H9 (cell line): Measurements from ENCODE around the gene NT5C. TPM values are rescaled to one million over a fixed set of nuclear protein-coding genes. Genes with fewer than 3 reads are reported as not detected.
"Not testable (repeated sequence)": the region's sequence is repeated elsewhere in the genome, so short reads cannot be mapped to it uniquely, and the experiment has no call there.

Experiments
- DNase-seq: peaks from one replicate; pipeline ENCODE4 v3.0.0-alpha.2; 2017
- H2AFZ ChIP-seq: one replicate; pipeline ENCODE4 v1.6.1; 2013; ENCODE audit warnings: mild to moderate bottlenecking, low read length, control low read depth, moderate library complexity
- H2AK5ac ChIP-seq: 2 replicates; pipeline ENCODE4 v1.6.1; 2013; ENCODE audit warnings: low read length, control low read depth, mixed read lengths; ENCODE audit not compliant: insufficient read length
- H2BK120ac ChIP-seq: one replicate; pipeline ENCODE4 v1.6.1; 2013; ENCODE audit warnings: low read depth, mild to moderate bottlenecking, low read length, control low read depth, inconsistent platforms; ENCODE audit not compliant: poor library complexity, severe bottlenecking
- H2BK12ac ChIP-seq: 2 replicates; pipeline ENCODE4 v1.6.1; 2013; ENCODE audit warnings: low read length, control low read depth, mixed read lengths, low read depth; ENCODE audit not compliant: insufficient read length
- H2BK15ac ChIP-seq: 2 replicates; pipeline ENCODE4 v1.6.1; 2013; ENCODE audit warnings: low read depth, low read length, control low read depth
- H2BK20ac ChIP-seq: one replicate; pipeline ENCODE4 v1.6.1; 2013; ENCODE audit warnings: low read depth, mild to moderate bottlenecking, low read length, control low read depth, inconsistent platforms; ENCODE audit not compliant: poor library complexity, severe bottlenecking
- H2BK5ac ChIP-seq: 2 replicates; pipeline ENCODE4 v1.6.1; 2013; ENCODE audit warnings: low read length, control low read depth, mixed read lengths; ENCODE audit not compliant: insufficient read length
- H3K14ac ChIP-seq: 2 replicates; pipeline ENCODE4 v1.6.1; 2013; ENCODE audit warnings: low read length, control low read depth; ENCODE audit not compliant: insufficient read depth
- H3K18ac ChIP-seq: 2 replicates; pipeline ENCODE4 v1.6.1; 2013; ENCODE audit warnings: low read depth, mild to moderate bottlenecking, mixed read lengths, low read length, control low read depth; ENCODE audit not compliant: insufficient read length
- H3K23ac ChIP-seq: 2 replicates; pipeline ENCODE4 v1.6.1; 2013; ENCODE audit warnings: low read length, control low read depth, mixed read lengths, low read depth; ENCODE audit not compliant: insufficient read length
- H3K23me2 ChIP-seq: 2 replicates; pipeline ENCODE4 v1.6.1; 2013; ENCODE audit warnings: low read depth, mild to moderate bottlenecking, mixed read lengths, low read length, control low read depth; ENCODE audit not compliant: insufficient read length, poor library complexity, severe bottlenecking
- H3K27ac ChIP-seq: 2 replicates; pipeline ENCODE4 v1.5.1; 2013; ENCODE audit warnings: low read length, control low read depth, mixed read lengths, low read depth; ENCODE audit not compliant: insufficient read length
- H3K27me3 ChIP-seq: 2 replicates; pipeline ENCODE4 v1.6.1; 2013; ENCODE audit warnings: low read length, control low read depth, inconsistent platforms; ENCODE audit not compliant: insufficient read depth
- H3K4ac ChIP-seq: 2 replicates; pipeline ENCODE4 v1.6.1; 2013; ENCODE audit warnings: low read depth, mild to moderate bottlenecking, control low read depth, inconsistent platforms, low read length, moderate library complexity
- H3K4me1 ChIP-seq: 2 replicates; pipeline ENCODE4 v1.6.1; 2013; ENCODE audit warnings: low read length, control low read depth, inconsistent platforms; ENCODE audit not compliant: insufficient read depth
- H3K4me2 ChIP-seq: 2 replicates; pipeline ENCODE4 v1.6.1; 2013; ENCODE audit warnings: low read length, control low read depth, mixed read lengths; ENCODE audit not compliant: insufficient read length, insufficient read depth
- H3K56ac ChIP-seq: 2 replicates; pipeline ENCODE4 v1.6.1; 2013; ENCODE audit warnings: low read depth, mild to moderate bottlenecking, mixed read lengths, low read length, control low read depth; ENCODE audit not compliant: insufficient read length
- H3K79me1 ChIP-seq: 2 replicates; pipeline ENCODE4 v1.6.1; 2013; ENCODE audit warnings: low read depth, mild to moderate bottlenecking, moderate library complexity, low read length, control low read depth, inconsistent platforms; ENCODE audit not compliant: insufficient read depth, poor library complexity, severe bottlenecking
- H3K79me2 ChIP-seq: 2 replicates; pipeline ENCODE4 v1.6.1; 2013; ENCODE audit warnings: low read length, control low read depth, inconsistent platforms; ENCODE audit not compliant: insufficient read depth
- H3K9ac ChIP-seq: 2 replicates; pipeline ENCODE4 v1.6.1; 2013; ENCODE audit warnings: low read length, control low read depth, mixed read lengths; ENCODE audit not compliant: insufficient read length; ENCODE audit errors: extremely low read depth
- H3K9me3 ChIP-seq: one replicate; pipeline ENCODE4 v1.6.1; 2013; ENCODE audit warnings: low read depth, low read length, inconsistent platforms; ENCODE audit not compliant: control insufficient read depth
- H3T11ph ChIP-seq: one replicate; pipeline ENCODE4 v1.6.1; 2013; ENCODE audit warnings: mild to moderate bottlenecking, low read length, control low read depth, inconsistent platforms
- H4K20me1 ChIP-seq: one replicate; pipeline ENCODE4 v1.6.1; 2013; ENCODE audit not compliant: control insufficient read depth, insufficient read length, insufficient read depth
- H4K5ac ChIP-seq: 2 replicates; pipeline ENCODE4 v1.6.1; 2013; ENCODE audit warnings: low read depth, mild to moderate bottlenecking, mixed read lengths, low read length, control low read depth; ENCODE audit not compliant: insufficient read length
- H4K8ac ChIP-seq: replicated peaks from 2 replicates; pipeline ENCODE4 v1.6.1; 2013; ENCODE audit warnings: low read length, control low read depth, mixed read lengths, low read depth; ENCODE audit not compliant: insufficient read length
- H4K91ac ChIP-seq: 2 replicates; pipeline ENCODE4 v1.6.1; 2013; ENCODE audit warnings: low read depth, mild to moderate bottlenecking, moderate library complexity, mixed read lengths, low read length, control low read depth; ENCODE audit not compliant: insufficient read length
- H3K27ac Mint-ChIP-seq, 3 experiments: 2 replicates in 2 of 3; 3 replicates in 1 of 3; pipeline ENCODE4 v1.8.0; 2020 to 2021; ENCODE audit warnings: mixed read lengths in 3 of 3, mild to moderate bottlenecking in 1 of 3, moderate library complexity in 1 of 3
- H3K27me3 Mint-ChIP-seq: 2 replicates; pipeline ENCODE4 v1.8.0; 2021; ENCODE audit warnings: low read depth, mild to moderate bottlenecking, moderate library complexity, mixed read lengths
- H3K36me3 Mint-ChIP-seq, 3 experiments: 2 replicates in 2 of 3; 3 replicates in 1 of 3; pipeline ENCODE4 v1.8.0; 2020 to 2021; ENCODE audit warnings: low read depth in 3 of 3, mixed read lengths in 3 of 3; ENCODE audit not compliant: insufficient read depth in 1 of 3
- H3K4me1 Mint-ChIP-seq, 2 experiments: 2 replicates each; pipeline ENCODE4 v1.8.0; 2020; ENCODE audit warnings: mixed read lengths in 2 of 2
- H3K4me3 Mint-ChIP-seq, 2 experiments: 2 replicates in 1 of 2; 3 replicates in 1 of 2; pipeline ENCODE4 v1.8.0; 2020 to 2021; ENCODE audit warnings: mild to moderate bottlenecking in 2 of 2, mixed read lengths in 2 of 2, moderate library complexity in 1 of 2
- H3K9me3 Mint-ChIP-seq, 2 experiments: 2 replicates in 1 of 2; 3 replicates in 1 of 2; pipeline ENCODE4 v1.8.0; 2020; ENCODE audit warnings: mild to moderate bottlenecking in 2 of 2, mixed read lengths in 2 of 2, moderate library complexity in 1 of 2
- CTCF ChIP-seq: fragments of 200-600 bp; sonication (generic); conservative IDR thresholded peaks from 3 replicates; pipeline ENCODE4 v1.8.0; 2021; ENCODE audit warnings: antibody characterized with exemption, mild to moderate bottlenecking
- WGBS: extraction: QIAGEN DNeasy Blood & Tissue Kit; methylation state at CpG from one replicate; pipeline ENCODE4 v1.1.7; 2013; ENCODE audit warnings: missing lambda C conversion rate, low lambda C conversion rate, mixed read lengths; ENCODE audit not compliant: insufficient read length; ENCODE audit errors: extremely low coverage; 5-methylcytosine and 5-hydroxymethylcytosine counted together
- total RNA-seq: library from RNA; stranded (reverse); gene quantifications from 2 replicates; pipeline ENCODE4 v1.2.1, GENCODE V29; 2021

Gene NT5C
- total RNA-seq, 1 experiment from 2014 or later = 77.7 TPM

- no peak for TF ChIP-seq CTCF
- DNase-seq = peak; percentile 42
- no peak overlapping the region for H3K9ac ChIP-seq
- no peak overlapping the region for H2BK120ac ChIP-seq
- Mint-ChIP-seq H3K36me3 (peaks cover 6 to 20% (median 17%) of the 10 kb centered on the region in 3 experiments), H3K4me3 (peak overlapping the region in 1 of 2 experiments; percentile 64; a peak in 2 of 5 replicates), H3K4me1 (peaks cover 12 to 17% of the 10 kb centered on the region in 2 experiments), H3K9me3 (no peaks in the 10 kb centered on the region), H3K27me3 (no peaks in the 10 kb centered on the region; the same call in 1 of the 2 replicates), H3K27ac (peak overlapping the region in 1 of 3 experiments; percentile 82; a peak in 1 of 7 replicates)
- H3K79me2 ChIP-seq = no peaks in the 10 kb centered on the region
- no peaks in the 10 kb centered on the region for H3K9me3 ChIP-seq
- H3T11ph ChIP-seq = no peak overlapping the region
- no peak overlapping the region for H3K4ac ChIP-seq
- H2BK20ac ChIP-seq = no peak overlapping the region
- peak overlapping the region; percentile 4 for H4K8ac ChIP-seq
- no peaks in the 10 kb centered on the region for H3K27me3 ChIP-seq
- H4K5ac ChIP-seq = no peak overlapping the region
- H2BK5ac ChIP-seq = no peak overlapping the region
- WGBS = no CpG with 5 or more reads among the region's 33 CpGs
- H2AK5ac ChIP-seq = no peak overlapping the region
- H2BK15ac ChIP-seq = no peak overlapping the region
- H2AFZ ChIP-seq = no peak overlapping the region
- no peak overlapping the region for H3K18ac ChIP-seq
- H3K79me1 ChIP-seq = no peaks in the 10 kb centered on the region
- H3K27ac ChIP-seq = no peak overlapping the region
- no peak overlapping the region for H3K23ac ChIP-seq
- no peak overlapping the region for H2BK12ac ChIP-seq
- H4K91ac ChIP-seq = no peak overlapping the region
- H3K4me2 ChIP-seq = no peak overlapping the region
- peaks cover 8% of the 10 kb centered on the region for H3K23me2 ChIP-seq
- no peaks in the 10 kb centered on the region for H3K4me1 ChIP-seq
- H3K56ac ChIP-seq = no peak overlapping the region
- H4K20me1 ChIP-seq = peaks cover 4% of the 10 kb centered on the region
- H3K14ac ChIP-seq = no peak overlapping the region
Measured at GRCh38 chr17:75128694-75129505, 2.6 kb downstream of the NT5C start.

- H3K4me1 ChIP-seq, H3K4me2 ChIP-seq, H3K27me3 ChIP-seq, H3T11ph ChIP-seq, H2BK5ac ChIP-seq, H3K23me2 ChIP-seq, H2AFZ ChIP-seq, H2BK15ac ChIP-seq, H4K91ac ChIP-seq, H3K9me3 Mint-ChIP-seq, H3K27me3 Mint-ChIP-seq, H2BK12ac ChIP-seq, H3K79me2 ChIP-seq, H3K4ac ChIP-seq, H3K79me1 ChIP-seq, DNase-seq, H4K8ac ChIP-seq, H4K20me1 ChIP-seq, H2AK5ac ChIP-seq, H3K18ac ChIP-seq, H3K23ac ChIP-seq, H3K14ac ChIP-seq, H4K5ac ChIP-seq, H3K9ac ChIP-seq, H3K27ac ChIP-seq, H3K56ac ChIP-seq, H3K9me3 ChIP-seq, H2BK20ac ChIP-seq, H2BK120ac ChIP-seq: not testable (repeated sequence)
- Mint-ChIP-seq H3K4me3 (peak overlapping the region in 1 of 2 experiments; percentile 24; a peak in 1 of 5 replicates), H3K4me1 (peaks cover 12 to 17% of the 10 kb centered on the region in 2 experiments), H3K27ac (peak overlapping the region in 2 of 3 experiments; percentile 82 to 86; a peak in 4 of 7 replicates), H3K36me3 (peaks cover 6 to 20% (median 17%) of the 10 kb centered on the region in 3 experiments)
- no CpG with 5 or more reads among the region's 5 CpGs for WGBS
Measured at GRCh38 chr17:75127936-75128335, 3.6 kb downstream of the NT5C start.
